ENCODE measurements around the gene STK10.

The STK10 gene

DNA sequence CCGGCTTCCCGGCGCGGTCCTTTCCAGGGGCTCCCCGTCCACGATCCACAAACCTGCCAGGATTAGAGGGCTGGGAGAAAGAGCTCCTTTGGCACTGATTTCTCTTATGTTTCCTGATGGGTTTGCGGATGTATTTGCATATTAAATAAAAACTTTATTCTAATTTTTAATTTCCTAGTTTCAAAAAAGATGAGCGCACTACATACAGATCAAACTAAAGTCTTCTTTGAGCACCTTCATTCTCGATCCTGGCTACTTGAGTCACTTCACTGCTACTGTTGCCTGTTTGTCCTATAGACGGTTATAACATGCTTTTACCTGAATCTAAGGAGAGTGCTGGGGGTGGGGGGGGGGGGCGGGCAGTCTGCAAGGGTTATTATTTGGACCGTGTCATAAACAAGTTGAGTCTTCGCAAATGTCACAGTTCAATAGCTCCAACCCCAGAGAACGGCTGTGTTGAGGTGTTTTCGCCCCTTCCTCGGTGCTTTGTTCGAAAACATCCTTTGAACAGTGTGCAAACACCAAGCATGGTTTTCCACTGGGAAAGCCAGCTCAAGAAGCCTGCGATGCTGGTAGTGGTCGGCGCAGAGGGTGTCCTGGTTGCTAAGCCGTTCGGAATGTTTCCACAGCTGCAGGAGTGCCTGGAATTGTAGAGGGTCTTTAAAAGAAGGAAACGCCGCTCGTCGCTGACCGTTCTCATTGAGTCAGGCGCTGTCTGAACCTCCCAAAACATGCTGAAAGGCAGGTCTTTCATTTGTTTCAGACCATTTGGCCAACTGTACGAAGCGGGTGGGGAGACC, 1.1 kb upstream of the STK10 start:
- DNase-seq: peak in 1 of 14 donors; percentile 60

DNA sequence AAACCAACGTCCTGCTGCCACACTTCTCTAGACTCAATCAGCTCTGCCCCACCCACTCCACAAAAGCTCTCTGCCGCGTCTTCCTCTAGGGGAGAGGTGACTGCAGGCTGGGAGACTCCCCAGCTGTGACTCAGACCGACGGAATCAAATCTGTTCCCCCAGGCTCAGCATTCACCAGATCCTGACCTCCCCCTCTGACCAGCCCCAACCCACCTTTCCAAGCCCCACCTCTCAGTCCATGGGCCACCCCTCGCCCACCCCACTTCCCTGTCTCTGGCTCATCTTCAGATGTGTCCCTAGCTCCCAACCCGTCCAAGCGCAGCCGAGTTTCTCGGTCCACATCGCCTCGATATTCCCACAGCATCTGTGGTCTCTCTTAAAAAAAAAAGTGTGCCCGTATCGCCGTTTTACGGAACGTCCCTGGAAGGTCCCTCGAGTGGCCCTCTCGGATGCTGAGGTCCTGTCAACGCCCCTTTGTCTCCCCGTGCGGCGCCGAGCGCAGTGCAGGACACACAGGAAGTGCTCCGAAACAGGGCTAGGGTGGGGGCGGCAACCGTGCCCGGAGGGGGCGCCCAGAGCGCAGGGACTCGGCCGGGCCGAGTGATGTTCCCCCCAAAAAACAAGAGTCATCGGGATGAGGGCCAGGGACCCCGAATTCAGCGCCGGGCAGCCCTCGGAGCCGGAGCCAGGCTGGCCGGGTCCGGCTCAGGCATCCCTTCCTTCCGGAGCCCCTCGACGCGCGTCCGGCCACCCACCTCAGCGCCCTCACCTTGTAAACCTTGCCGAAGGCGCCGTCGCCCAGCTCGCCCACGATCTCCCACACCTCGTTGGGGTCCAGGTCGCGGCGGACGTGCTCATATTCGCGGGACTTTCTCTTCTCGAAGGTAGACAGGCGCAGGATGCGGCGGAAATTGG, 649 bp downstream of the STK10 start:
- peak in 4 of 14 donors; percentile 52 to 63 (median 54) for DNase-seq

DNA sequence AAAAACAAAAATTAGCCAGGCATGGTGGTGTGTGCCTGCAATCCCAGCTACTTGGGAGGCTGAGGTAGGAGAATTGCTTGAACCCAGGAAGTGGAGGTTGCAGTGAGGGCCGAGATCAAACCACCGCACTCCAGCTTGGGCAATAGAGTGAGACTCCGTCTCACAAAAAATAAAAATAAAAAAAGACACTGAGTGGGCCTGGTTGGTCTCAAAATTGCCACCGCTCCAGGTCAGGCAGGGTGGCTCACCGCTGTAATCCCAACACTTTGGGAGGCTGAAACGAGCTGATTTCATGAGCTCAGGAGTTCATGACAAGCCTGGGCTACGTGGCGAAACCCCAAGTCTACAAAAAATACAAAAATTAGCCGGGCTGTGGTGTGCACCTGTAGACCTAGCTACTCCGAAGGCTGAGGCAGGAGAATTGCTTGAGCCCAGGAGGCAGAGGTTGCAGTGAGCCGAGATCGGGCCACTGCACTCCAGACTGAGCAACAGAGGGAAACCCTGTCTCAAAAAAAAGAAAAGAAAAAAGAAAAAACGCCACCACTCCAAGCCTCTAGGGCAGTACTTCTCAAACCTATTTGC, 1.8 kb downstream of the STK10 start:
- no peak for DNase-seq

DNA sequence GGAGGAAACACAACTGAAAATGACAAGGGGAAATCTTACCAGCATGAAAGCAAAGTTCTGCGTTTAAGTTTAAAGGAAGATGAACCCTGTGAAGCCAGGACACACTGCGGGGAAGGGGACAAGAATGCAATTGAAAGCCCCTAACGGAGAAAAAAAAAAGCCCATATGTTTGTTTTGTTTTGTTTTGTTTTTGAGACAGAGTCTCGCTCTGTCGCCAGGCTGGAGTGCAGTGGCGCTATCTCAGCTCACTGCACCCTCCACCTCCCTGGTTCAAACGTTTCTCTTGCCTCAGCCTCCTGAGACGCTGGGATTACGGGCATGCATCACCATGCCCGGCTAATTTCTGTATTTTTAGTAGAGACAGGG, 2.9 kb downstream of the STK10 start:
- no peak for DNase-seq

DNA sequence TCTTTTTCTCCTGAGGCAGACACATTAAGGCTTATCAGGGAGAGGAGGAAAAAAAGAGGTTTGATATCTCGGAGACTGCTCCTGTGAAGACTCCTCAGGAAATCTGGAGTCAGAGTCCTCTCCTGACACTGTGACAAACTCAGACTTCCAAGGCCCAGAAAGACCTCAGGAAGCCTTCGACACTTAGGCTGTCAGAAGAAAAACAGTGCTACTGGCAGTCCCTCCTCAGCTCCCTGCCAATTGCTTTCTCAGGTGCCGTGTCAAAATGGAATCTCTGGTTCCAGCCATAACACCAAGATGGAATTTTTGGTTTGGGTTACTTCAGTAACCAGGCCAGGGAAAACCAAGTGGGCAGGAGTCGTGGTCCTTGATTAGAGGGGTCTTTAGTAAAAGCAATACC, 4.1 kb downstream of the STK10 start:
- DNase-seq: peak in 1 of 14 donors; percentile 38

DNA sequence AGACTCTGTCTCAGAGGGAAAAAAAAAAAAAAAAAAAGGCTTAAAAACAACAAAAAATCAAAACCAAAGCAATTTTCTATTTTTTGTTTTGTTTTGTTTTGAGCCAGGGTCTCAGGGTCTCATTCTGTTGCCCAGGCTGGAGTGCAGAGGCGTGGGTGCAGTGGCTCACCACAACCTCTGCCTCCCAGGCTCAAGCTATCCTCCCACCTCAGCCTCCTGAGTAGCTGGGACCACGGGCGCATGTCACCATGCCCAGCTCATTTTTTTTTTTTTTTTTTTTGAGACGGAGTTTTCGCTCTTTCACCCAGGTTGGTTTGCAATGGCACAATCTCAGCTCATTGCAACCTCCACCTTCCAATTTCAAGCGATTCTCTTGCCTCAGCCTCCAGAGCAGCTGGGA, 5.7 kb downstream of the STK10 start:
- no peak for DNase-seq

DNA sequence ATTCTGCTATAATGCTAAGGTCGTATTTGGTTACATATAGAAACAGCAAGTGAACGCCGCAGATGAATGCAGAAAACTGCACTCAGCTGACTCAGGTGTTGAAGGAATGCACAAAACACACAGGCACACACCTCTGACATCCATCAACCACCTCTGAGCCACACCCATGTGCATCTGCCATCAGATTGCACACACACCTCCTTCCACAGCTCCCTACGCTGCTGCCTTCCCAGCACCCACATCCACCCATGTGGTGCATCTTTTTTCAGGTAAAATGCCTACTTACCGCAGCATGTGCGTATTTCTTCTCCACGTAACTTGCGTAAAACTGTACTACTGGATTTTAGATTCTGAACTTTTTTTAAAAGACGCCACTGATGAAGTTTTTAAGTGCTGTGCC, 7.1 kb downstream of the STK10 start:
- DNase-seq: no peak

DNA sequence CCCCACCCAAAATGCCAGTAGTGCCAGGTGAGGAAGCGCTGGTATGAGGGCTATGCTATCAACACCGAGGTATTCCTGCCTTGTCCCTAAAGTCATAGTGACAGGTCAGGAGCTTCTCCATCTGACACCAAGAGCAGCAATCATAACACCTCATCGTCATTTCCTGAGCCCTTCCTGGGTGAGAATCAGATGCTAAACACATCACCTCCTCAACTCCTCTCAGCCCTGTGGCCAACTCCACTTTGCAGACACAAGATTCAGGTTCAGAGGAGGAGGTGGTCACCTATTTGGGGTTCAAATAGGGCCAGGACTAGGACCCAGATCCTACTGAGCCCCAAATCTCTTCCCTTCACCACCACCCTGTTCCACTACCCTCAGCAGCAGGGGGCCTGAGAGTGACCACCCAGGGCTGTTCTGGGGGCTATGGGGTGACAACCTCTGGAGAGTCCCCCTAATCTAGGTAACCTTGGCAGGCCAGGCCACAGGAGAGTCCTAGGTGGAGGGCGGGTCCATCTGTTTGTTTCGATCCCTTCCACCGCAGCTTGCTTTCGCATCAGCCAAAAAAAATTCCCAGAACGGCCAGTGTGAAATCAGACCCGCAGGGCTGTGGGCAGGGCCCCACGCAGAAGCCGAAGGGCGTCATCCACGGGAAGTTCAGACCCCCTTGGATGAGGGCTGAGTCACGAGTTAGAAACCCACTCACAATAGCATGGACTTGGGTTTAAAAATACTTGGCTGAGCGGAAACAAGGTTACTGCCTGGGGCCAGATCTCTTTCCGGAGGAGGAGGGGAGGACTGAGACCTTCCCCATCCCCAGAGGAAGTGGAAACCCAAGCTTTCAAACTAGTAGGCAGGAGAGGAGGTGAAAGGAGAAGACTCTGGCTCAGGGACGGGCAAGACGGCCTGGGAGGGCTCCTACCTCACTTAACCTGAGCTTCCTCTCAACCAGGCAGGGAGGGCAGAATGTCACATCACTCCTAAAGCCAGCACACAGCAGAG, 8.7 kb downstream of the STK10 start:
- peak in 4 of 14 donors; percentile 14 to 31 (median 28) for DNase-seq

DNA sequence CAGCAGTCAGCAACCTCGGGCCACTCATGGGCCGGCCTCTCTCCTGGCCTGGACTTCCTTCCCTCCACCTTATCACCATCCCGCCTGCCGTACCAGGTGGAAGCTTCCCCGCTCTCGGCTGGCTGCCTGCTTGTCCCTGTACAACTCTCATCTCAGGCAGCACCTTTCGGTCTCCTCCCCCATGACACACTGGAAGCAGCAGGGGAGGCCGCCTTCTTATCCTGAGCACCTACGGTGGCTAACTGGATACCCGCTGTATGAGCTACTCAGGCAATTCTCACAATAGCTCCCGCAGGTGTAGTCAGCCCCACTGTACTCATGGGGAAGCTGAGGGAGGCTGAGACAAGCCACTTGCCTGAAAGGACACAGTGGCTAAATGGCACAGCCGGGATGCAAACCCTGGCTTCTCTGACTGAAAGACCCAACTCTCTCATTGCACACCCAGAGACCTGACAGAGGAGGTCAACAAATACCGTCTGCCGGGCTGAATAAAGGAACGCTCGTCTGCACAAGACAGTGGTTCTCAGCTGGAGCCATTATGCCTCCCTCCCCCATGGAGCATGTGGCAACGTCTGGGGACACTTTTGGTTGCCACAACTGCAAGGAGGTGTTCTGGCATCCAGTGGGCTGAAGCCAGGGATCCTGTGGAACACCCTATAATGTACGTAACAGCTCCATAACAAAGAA, 9.6 kb downstream of the STK10 start:
- DNase-seq: peak in 1 of 14 donors; percentile 72

DNA sequence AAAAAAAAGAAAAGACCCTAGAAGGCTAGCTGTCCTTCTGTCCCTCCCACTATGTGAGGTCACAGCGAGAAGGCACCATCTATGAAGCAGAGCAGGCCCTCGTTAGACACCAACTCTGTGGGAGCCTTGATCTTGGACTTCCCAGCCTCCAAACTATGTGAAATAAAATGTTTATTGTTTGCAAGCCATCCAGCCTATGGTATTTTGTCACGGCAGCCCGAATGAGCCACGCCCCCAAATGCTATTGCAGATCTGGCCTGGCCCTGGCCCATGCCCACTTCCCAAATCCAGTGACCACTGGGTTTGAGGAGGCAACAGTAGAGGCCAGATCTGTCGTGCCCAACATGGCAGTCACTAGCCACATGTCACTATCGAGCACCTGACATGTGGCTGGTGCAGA, 10.8 kb downstream of the STK10 start:
- DNase-seq: no peak

DNA sequence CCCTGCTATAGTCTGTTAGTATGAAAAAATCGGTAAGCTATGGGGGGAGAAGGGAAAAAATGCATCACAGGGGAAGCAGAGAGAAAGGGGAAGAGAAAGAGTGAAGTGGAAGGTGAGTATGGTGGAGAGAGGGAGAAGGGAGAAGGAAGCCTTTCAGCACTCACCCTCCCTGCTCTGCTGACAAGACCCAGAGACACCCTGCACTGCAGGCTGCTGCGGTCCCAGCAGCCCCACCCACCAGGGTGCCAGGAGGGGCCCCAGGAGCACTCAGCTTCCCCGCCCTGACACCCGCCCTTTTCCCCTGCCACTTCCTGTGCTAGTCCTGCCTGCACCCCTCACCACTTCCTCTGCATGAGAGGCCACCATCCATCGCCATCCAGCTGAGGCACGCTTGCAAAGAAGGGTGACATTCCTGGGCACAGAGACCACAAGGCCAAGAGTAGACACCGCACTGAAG, 12.7 kb downstream of the STK10 start:
- DNase-seq: peak in 5 of 14 donors; percentile 19 to 52 (median 30)

DNA sequence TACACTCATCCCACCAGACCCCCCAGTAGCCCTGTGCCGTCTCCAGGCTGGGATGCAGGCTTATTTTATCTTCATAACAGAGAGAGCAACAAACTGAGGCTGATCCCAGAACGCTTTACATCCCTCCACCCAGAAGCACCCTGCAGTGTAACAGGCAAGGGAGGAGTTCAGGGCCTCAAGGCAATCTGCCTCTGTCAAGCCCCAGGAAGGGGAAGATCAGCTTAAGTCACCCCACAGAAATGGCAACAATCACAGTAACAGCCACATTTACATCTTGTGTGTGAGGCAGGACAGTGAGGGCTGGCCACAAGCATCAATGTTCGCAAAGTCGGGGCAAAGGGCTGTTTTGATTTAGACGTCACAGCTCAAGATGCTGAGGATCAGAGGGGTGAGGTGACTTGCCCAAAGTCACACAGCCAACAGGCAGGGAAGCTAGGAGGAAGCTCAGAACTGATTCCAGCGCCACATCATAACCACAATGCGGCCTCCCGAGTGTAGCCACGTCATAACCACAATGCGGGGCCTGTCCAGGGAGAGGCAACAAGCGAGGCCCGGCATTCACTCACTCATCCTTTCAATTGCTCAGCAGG, 14.4 kb downstream of the STK10 start:
- peak in 1 of 14 donors; percentile 19 for DNase-seq

DNA sequence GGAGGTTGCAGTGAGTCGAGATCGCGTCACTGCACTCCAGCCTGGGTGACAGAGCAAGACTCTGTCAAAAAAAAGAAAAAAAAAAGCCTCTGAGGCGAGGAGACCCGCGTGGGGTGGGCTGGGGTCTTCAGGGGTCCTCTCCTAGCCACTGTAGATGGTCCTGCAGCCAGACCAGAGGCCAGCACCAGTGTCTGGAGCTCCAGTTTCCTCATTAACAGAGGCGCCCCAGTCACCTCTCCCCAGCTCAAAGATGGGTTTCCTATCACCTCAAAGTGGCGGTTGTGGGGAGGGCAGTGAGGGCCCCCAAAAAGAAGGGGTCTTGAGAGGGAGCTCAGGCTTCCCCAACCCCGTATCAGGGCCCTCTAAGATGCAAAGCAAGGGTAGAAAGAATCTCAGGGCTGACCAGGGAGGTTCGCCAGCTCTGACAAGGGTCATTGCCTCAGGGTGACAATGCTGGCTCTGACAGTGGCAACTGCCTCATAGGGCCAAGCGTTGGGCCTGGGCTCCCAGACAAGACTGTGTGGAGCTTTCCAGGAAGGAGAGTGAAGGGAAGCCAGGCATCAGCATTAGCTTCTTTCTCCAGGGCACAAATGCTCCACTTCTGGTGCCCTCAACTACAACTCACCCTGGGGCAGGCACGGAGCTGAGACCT, 15.0 kb downstream of the STK10 start:
- DNase-seq: peak in 10 of 14 donors; percentile 28 to 84 (median 52)

DNA sequence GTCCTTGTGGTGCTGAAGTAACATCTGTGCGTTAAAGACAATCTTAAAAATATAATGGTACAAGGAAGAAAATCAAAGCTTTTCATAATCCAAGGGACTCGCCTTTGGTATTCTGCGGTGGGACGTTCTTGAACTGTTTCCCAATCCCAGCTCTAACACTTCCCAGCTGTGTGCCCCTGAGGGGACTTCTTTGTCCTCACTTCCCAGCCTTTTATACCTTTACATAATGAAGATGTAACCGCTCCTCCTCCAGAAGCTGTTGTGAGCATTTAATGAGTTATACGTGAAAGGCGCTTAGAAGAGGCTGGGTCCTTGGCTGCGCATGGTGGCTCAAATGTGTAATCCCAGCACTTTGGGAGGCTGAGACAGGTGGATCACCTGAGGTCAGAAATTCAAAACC, 16.9 kb downstream of the STK10 start:
- no peak for DNase-seq

DNA sequence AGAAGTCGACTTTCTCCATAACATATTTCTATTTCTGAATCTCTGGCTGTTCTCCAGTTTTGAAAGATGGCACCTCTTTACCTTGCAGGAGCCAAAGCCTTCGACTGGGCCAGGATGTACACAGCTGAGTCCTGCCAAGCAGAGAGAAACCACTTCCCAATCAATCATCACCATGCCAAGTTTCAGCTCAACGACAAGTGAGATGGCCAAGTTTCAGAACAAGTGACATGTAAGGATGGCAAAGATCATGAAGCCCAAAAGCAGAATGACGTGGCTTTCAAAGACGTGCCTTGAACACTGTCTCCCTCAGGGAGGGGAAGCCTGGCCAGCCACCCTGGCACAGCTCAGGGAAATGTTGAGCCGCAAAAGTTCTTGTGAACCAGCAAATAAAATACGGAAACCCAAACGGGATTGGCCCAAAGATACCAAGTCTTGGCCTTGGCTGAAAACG, 17.7 kb downstream of the STK10 start:
- DNase-seq: peak in 2 of 14 donors; percentile 18 to 88

DNA sequence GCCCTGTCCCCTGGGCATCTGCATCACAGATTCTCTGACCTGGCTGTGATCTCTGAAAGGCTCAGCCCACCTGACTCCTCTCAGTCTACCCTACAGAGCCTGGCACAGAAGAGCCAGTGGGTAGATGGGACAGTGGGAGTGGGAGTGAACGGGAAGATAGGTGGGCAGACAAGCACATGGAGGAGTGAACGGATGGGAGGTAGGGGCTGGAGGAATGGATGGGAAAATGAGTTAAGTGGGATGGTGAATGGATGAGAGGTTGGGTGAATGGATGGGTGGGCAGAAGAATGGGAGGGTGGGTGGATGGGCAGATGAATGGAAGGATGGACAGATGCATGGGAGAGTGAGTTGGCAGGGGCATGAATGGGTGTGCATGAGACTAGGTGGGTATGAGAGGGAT, 18.8 kb downstream of the STK10 start:
- no peak for DNase-seq

DNA sequence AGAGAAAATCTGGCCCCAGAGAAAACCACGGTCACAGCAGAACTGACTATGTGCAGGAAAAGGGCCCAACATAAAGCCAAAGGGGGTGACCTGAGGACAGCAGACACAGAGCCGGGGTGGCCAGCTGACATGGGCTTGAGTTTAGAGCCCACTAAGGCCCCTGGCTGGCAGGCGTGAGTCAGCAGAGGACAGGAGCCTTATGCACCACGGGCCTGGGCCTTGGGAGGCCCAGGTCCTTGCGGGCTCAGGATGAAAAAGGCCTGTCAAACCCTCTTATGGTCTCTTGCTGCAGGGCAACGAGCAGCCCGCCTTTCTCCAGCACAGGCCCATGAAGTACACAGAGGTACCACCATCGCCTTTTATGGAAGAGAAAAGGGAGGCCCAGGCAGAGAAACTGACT, 19.7 kb downstream of the STK10 start:
- no peak for DNase-seq

DNA sequence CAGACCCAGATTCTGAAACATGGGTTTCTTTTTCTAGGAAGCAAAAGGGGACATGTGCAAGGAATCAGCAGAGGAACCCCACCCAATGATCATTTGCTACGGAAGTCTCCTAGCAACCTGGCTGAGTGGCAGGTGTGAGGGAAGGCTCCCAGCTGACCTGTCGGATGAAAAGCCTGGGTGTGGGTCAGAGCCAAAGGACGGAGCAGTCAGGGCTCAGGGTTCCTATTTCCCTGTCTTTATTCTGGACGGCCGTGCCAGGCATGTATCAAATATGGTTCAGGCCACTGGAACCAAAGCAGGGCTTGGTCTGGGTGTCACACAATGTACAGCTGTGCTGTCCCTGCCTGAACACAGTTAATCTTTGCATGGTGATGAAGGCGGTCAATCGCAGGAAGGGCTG, 20.1 kb downstream of the STK10 start:
- DNase-seq: peak in 1 of 14 donors; percentile 49

DNA sequence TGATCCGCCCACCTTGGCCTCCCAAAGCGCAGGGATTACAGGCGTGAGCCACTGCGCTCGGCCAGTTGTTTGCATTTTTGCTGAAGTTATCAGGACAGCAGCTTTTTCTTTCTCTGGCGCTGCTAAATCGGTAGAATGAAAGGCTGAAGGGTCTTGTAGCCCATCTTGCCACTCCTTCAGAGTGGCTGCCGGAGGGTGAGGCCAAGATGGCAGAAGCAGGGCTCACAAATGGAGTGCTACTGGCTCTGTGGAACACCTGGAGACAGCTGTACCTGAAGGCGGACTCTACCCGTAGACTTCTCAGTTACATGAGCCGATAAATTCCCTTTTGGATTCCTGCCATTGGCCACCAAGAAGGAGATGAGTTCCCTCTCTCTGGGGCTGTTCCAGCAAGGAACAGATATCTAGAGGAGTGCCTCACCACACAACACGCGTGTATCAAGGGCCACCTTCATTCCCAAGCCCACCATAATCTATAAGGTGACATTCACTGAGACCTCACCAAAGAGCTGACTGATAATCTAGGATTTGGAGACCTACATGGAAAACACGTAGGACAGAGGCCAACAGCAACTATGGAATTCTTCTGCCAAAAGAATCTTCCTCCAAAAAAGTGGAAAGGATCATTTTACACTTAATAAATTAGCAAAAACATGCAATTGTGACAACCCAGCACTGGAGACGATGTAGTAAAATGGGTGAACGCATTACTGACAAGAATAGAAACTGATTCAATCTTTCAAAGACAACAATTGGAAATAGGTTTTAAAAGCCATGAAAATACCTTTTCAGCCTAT, 21.8 kb downstream of the STK10 start:
- no peak for DNase-seq
